GM23248 (cell line): ENCODE data around the gene ABCG8.

Experiments used
- EZH2 ChIP-seq: fragments of 200-600 bp; sonication (generic); IDR thresholded peaks from 2 replicates; pipeline ENCODE4 v1.6.1; 2018; ENCODE audit warnings: antibody characterized with exemption, mild to moderate bottlenecking; ENCODE audit not compliant: insufficient read depth, poor library complexity, severe bottlenecking
- EZH2phosphoT487 ChIP-seq: fragments of 200-600 bp; sonication (generic); IDR thresholded peaks from 2 replicates; pipeline ENCODE4 v1.6.1; 2018; ENCODE audit warnings: antibody characterized with exemption, moderate library complexity, mild to moderate bottlenecking, low read depth; ENCODE audit not compliant: insufficient read depth

- TF ChIP-seq EZH2phosphoT487 (no peak), EZH2 (no peak)
These were observed 15.0 kb upstream of the ABCG8 start for GRCh38 chr2:43823751-43824150.
